GM19468 (cell line): Measurements from ENCODE around the gene AURKAIP1.

ENCODE experiments used
- ATAC-seq: cut with Tn5 transposase; IDR thresholded peaks from one replicate; pipeline ENCODE4 v1.9.1; 2021; ENCODE audit warnings: mild to moderate bottlenecking, moderate library complexity, moderate number of reproducible peaks; ENCODE audit not compliant: unreplicated experiment; ENCODE audit errors: extremely low read depth

The AURKAIP1 gene

DNA sequence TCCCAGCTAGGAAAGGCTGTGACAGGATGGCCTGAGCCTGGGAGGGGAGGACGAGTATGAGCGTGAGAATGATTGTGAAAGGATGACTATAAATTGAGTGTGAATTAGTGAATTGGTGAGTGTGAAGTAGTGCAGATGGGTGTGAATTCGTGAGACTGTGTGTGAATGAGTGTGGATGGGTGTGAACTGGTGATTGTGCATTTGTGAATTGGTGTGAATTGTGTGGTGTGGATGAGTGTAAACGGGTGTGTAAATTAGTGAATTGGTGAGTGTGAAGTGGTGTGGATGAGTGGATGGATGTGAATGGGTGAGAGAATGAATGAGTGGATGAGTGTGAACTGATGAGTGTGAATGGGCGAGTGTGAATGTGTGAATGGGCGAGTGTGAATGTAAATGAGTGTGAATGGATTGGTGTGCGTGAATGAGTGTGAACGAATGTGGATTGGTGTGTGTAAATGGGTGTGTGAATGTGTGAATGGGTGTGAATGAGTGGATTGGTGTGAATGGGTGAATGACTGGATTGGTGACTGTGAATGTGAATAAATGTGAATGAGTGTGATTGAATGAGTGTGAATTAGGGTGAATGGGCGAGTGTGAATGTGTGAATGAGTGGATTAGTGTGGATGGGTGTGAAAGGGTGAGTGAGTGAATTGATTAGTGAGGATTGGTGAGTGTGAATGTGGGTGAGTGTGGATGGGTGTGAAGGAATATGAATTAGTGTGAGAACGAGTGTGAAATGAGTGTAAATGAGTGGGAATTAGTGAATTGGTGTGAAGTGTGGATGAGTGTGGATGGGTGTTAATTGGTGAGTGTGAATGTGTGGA lies 8.9 kb downstream of the AURKAIP1 start:
- no peak for ATAC-seq

- ATAC-seq = no peak
Measured at GRCh38 chr1:1364266-1364665, 10.7 kb downstream of the AURKAIP1 start.

- no peak for ATAC-seq
Measured at GRCh38 chr1:1361982-1362423, 13.0 kb downstream of the AURKAIP1 start.

DNA sequence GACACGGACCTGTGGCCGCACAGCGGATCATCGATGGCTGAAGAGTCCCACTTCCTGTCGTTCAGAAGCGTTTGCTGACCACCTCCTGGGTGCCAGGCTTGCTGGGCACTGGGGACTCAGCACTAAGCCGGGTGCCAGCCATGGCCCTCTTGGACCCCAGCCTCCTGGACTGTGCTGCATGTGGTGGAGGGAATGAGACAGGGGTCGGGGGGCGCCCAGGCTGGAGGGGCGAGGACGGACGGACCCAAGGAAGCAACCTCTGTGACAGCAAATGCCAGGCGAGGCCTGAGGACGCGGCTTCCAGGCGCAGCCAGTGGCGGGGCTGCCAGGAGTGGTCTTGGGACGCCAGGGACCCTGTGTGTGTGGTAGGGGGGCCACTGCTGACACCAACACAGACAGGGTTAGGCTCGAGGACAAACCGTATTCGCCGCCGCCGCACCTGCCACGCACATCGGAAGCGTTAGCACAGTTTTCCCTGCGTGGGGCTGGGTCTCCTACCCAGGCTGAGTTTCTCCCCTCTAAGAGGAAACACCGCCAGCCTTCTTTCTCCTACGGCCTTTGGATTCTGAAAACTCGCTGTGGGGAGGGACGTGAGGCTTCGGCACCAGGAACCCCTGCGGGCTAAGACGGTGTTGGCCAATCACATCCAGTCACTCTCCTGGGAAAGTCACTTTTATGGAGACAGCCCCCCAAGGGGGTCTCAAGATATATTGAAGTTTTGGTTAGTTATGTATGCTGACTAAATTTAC lies 13.6 kb downstream of the AURKAIP1 start:
- no peak for ATAC-seq

DNA sequence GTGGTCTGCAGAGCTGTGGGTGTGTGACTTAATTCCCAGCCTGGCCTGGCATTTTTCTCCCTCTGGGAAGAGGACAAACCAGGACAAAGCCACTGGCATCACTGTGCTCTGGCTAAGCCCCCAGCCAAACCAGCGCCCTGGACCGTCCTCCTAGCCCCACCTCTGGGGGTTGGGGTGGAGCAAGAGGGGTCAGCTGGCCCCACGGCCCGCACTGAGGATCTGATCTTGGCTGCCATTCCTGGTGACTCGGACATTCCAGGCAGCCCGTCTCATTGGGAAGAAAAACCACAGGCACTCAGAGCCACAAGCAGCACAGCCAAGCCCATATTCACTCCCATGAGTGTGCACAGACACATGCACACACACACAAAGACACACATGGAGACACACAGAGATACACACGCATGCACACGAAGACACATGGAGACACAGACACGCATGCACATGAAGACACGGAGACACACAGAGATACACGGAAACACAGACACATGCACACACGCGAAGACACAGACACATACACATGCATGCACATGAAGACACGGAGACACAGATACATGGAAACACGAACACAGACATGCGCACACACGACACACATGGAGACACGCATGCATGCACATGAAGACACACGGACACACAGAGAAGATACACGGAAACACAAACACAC lies 14.4 kb downstream of the AURKAIP1 start:
- ATAC-seq = no peak

GRCh38 chr1:1359664-1360468 lies 15.1 kb downstream of the AURKAIP1 start:
- ATAC-seq = no peak

DNA sequence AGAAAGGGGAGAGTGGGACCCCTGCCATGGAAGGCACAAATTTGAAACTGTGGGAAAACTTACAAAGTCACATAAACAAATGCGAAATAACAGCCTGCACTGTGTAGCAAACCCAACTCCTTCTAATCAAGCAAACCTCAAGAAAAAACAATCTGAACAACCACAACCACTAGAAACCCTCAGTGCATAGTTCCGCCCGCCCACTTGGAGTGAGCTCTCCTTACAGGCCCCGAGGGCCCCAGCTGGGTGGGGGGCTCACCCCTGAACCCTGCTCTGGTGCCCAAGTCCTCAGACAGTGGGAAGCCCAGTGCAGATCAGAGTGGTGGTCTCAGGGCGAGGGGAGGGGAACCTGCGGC lies 15.7 kb downstream of the AURKAIP1 start:
- ATAC-seq = no peak

GRCh38 chr1:1358433-1359271 lies 16.4 kb downstream of the AURKAIP1 start, which contains the start of gene MXRA8:
Gene MXRA8, minus strand, starts transcription at chr1:1358555. Its CDS starts 51 bp downstream, at chr1:1358504.
- ATAC-seq = no peak

DNA sequence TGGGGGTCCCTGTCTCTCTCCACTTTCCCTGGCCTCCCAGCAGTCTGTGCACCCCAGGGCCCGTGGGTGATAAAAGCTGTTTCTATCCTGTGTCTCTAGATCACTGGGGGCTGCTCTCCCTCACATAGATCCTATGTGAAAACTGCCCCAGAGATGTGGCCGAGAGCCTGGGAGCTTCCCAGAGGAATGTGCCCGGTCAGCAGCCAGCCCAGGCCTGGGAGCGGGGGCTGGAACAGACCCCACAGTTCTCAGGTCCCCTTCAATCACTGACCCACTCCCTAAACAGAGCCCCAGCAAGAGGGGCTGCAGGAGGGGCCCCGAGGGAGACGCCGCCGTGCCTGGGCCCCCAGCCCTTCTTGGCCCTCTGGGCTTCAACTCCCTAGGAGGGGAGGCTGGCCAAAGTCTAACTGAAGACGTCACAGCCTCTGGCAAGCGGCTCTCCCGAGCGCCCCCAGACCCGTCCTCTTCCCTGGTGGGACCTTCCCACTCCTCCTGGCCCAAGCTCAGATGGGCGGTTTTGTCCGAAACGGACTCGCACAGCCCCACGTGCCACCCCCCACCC lies 17.1 kb downstream of the AURKAIP1 start:
- no peak for ATAC-seq

DNA sequence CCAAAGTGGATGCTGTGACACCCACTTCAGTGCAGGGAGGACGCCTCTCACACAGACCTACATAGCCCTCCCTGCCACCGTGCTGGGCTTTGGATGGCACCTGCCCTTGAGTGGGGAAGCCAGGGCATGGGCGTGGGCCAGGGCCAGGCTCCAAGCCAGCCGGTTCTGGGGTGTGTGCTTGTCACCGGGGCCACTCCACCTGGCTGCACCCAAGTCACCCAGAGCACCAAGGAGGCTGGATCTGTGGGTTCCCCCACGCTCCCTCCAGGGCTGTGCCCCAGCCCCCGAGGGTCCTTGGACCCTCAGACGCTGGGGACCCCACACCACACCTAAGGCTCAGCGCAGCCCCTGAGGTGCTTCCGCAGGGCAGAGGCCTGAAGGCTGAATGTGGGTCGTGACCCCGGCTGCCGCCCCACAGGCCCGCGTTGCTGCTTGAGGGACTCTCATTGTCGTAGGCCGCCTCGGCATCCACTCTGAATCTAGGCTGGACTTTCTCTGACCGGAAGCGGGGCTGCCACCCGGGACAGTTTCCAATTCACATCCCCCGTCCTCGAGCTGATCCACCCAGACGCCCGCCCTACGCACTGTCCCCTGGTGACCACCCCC lies 18.1 kb downstream of the AURKAIP1 start:
- no peak for ATAC-seq

DNA sequence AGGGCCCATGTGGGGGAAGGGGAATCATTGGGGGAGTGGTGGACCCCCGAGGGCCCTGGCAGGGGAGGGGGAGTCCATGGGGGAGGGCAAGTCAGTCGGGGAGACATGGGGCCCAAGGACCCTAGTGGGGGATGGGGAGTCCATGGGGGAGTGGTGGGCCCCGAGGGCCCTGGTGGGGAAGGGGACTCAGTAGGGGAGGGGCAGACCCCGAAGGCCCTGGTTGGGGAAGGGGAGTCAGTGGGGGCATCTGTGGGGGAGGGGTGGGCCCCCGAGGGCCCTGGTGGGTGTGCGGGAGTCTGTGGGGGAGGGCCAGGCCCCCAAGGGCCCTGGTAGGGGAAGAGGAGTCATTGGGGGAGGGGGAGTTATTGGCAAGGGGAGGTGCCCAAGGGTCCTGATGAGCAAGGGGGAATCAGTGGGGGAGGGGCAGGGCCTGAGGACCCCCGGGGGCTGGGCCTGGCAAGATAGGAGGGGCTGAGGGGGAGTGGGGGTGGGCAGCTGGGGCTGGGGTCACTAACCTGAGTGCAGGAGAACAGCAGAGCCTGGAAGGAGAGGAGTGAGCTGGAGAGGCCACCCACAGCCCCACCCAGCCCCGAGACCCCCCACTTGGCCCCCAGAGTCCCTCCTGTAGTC lies 18.7 kb downstream of the AURKAIP1 start:
- no peak for ATAC-seq

DNA sequence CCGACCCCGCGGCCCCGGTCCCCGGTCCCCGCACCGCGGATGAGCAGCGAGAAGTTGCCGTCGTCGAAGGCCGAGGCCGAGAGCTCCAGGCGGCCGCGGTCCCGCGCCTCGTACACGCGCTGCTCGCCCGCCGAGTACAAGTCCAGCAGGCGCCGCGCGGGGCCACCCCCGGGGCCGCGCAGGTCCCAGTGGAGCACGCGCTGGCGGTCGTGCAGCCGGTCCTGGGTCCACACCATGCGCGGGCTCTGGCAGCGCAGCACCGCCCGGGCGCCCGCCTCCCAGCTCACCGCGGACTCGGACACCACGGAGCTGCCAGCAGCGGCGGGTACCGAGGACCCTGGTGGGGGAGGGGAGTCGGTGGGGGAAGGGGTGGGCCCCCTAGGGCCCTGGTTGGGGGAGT lies 19.6 kb downstream of the AURKAIP1 start:
- ATAC-seq = no peak

GRCh38 chr1:1354271-1355247 lies 20.4 kb downstream of the AURKAIP1 start:
- ATAC-seq = no peak

DNA sequence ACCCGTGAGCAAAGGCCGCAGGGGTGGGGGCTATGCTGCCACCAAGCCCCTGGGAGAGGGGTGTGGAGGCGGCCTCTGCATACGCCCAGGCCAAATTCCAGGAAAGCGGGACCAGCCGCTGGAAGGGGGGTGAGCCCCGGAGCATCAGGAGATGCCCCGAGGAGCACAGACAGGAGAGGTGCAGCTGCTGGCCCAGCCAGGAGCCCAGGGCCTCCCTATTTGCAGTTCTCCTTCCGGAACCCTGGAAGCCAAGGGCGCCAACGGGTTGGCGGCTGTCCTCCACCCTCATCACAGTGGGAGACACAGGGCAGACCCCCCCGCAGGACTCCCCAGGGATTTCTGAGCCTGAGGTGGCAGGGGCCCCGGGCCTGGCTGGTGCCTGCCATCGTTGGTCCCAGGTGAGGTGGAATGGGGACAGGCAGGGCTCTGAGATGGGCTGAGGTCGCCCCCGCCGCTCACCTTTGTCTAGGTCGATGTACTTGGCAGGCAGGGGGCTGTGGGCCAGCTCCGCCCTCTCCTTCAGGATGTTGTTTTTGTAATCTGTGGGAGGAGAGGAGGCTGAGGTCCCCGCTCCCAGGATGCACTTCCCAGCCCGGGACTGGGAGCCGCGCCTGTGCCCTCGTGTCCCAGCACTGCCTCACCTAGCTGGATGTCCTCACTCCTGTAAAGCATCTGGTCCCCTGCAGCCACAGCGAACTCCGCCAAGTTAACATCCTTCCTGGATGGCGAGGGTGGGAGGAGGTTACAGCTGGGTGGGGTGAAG lies 21.4 kb downstream of the AURKAIP1 start:
- no peak for ATAC-seq

DNA sequence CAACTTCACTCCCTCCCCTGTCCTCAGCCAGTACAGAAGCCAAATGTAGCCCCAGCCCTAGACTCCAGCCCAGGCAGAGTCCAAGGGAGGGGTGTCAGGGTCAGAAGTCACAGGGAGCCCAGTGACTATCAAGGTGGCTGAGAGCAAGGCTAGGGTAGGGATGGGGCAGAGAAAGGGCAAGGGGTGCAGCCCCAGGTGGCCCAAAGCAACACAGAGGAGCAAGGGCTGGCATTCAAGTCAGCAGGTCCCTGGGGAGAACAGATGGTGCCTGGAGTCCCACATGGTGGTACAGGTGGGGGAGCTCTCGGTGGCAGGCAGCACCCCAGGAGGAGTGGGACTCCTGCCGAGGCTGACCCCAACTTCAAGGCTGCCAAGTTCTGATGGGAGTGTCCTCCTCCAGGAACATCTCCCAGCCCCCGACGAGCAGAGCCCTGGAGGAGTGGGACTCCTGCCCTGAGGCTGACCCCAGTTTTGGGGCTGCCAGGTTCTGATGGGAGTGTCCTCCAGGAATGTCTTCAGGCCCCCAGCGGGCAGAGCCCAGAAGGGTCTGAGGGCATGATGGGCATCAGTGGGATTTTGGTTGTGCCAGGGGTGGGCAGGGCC lies 22.1 kb downstream of the AURKAIP1 start:
- ATAC-seq = no peak
